Measurements from ENCODE around the gene NPAS2.

NPAS2 gene

GRCh38 chr2:100812573-100812972 is 7.4 kb upstream of the NPAS2 start:
- TF ChIP-seq CTCF (conservative IDR thresholded peaks at IDR 0.05; ENCODE audit: control insufficient read depth, insufficient read depth, low read depth, low read length): no peak
- no peak overlapping the region for H3K4me3 ChIP-seq (ENCODE audit: control insufficient read depth, low read depth, low read length)
- no peak for DNase-seq (ENCODE audit: low read depth)

GRCh38 chr2:100813527-100813926 is 6.4 kb upstream of the NPAS2 start:
- no peak for TF ChIP-seq CTCF (conservative IDR thresholded peaks at IDR 0.05; ENCODE audit: control insufficient read depth, insufficient read depth, low read depth, low read length)
- DNase-seq (ENCODE audit: low read depth): peak; percentile 58
- no peak overlapping the region for H3K4me3 ChIP-seq (ENCODE audit: control insufficient read depth, low read depth, low read length)

DNA sequence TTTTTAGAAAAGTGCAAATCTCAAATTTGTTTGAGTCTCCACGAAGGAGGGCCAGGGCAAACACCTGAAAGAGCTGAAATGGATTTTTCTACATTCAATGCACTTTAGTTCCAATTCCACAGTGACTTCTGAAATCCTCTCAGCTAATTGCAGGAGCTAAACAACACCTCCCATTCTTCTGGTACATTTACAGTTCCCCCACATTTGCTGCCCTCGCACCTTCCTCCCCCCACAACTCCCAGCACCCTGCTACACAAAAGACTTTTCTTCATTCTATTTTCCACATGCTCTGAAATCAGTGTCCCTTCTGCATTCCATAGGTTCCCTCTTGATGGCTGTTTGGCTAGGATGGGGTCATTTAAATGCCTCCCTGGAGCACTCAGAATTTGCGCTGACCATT is 5.9 kb upstream of the NPAS2 start:
- DNase-seq (ENCODE audit: low read depth): no peak
- H3K4me3 ChIP-seq (ENCODE audit: control insufficient read depth, low read depth, low read length): no peak overlapping the region
- no peak for TF ChIP-seq CTCF (conservative IDR thresholded peaks at IDR 0.05; ENCODE audit: control insufficient read depth, insufficient read depth, low read depth, low read length)

- no peak overlapping the region for H3K4me3 ChIP-seq (ENCODE audit: control insufficient read depth, low read depth, low read length)
- no peak for DNase-seq (ENCODE audit: low read depth)
- TF ChIP-seq CTCF (conservative IDR thresholded peaks at IDR 0.05; ENCODE audit: control insufficient read depth, insufficient read depth, low read depth, low read length): no peak
Observed at GRCh38 chr2:100814453-100814852, 5.5 kb upstream of the NPAS2 start.

DNA sequence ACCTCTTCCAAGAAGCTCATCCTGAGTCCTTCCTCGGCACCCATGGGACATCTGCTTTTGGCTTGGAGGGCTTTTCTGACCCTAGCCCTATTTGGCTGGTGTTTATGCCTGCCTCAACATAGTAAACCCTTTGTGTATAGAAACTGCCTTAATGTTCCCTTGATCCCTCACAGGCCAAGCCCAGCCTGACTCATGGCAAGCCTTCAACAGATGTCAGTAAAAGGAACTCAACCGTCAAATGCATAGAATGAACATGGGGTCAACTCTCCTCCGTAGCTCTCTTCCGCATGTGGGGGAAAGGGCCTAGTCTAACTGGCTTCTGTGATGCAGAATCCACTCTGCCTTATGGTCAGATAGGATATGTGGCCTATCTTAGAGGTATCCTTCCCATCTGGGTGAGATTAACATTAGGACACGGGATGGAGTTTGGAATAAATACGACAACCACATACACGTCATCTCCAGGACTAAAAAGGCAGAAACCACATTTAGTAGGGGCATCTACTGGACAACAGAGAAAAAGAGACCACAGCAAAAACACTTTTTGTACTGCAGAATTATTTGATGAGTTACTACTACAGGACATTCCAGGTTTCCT is 2.5 kb upstream of the NPAS2 start:
- no peak for DNase-seq (ENCODE audit: low read depth)
- H3K4me3 ChIP-seq (ENCODE audit: control insufficient read depth, low read depth, low read length): no peak overlapping the region
- no peak for TF ChIP-seq CTCF (conservative IDR thresholded peaks at IDR 0.05; ENCODE audit: control insufficient read depth, insufficient read depth, low read depth, low read length)

DNA sequence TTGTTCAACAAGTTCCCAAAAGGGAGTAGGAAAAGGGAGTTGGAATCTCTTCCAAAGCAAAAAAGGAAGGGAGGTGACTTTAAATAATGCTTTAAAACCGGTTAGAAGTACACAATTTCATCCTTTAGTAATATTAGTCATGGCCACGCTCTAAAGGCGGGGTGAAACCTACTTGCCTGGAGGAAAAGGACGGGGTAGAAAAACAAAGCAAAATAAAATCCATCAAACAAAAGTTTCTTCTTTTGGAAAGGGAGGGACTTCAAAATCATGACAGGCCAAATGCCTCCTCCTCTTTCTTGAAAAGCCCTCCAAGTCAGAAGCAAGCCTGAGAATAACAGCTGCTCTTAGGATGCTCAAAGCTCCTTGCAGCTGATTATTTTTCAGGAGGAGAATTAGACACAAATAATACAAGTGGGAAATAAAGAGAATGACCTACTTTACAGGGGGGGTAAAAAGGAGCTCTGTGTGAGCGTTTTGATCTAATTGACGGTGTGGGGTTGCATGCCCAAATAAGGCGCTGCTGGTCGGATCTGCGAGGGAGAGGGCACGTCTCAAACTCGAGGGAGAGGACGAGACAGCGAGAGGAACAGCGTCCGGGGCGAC is 1.8 kb upstream of the NPAS2 start:
- DNase-seq (ENCODE audit: low read depth): peak; percentile 33
- H3K4me3 ChIP-seq (ENCODE audit: control insufficient read depth, low read depth, low read length): peak overlapping the region; percentile 56
- no peak for TF ChIP-seq CTCF (conservative IDR thresholded peaks at IDR 0.05; ENCODE audit: control insufficient read depth, insufficient read depth, low read depth, low read length)
